GM18873 (cell line): ENCODE measurements around the gene FBXW11.

ENCODE experiments used
- ATAC-seq: cut with Tn5 transposase; IDR thresholded peaks from one replicate; pipeline ENCODE4 v1.9.1; 2021; ENCODE audit warnings: mild to moderate bottlenecking, moderate library complexity, moderate number of reproducible peaks; ENCODE audit not compliant: unreplicated experiment, low FRiP score

The FBXW11 gene

GRCh38 chr5:171820561-171820960, 185.9 kb downstream of the FBXW11 start:
- ATAC-seq, result no peak

GRCh38 chr5:171816666-171817065, 189.8 kb downstream of the FBXW11 start:
- ATAC-seq, result no peak

- no peak for ATAC-seq
These were observed 192.5 kb downstream of the FBXW11 start for GRCh38 chr5:171813813-171814490.

GRCh38 chr5:171813270-171813669, 193.2 kb downstream of the FBXW11 start:
- ATAC-seq, result no peak
